ENCODE data around the gene BNIP5. TPM values are rescaled to one million over a fixed set of nuclear protein-coding genes. Genes with fewer than 3 reads are reported as not detected.

BNIP5 gene
- total RNA-seq, 2 experiments from 2014 or later, result not detected

- intact Hi-C loops (cut with micrococcal nuclease; ENCODE audit: unreplicated experiment), result no loop called here
- no peak overlapping the region for H3K4me3 ChIP-seq (ENCODE audit: low read depth, low read length, poor library complexity, severe bottlenecking)
- POLR2A ChIA-PET, result interaction anchor here (0.6 kb wide), 1 partner anchor 1535 kb away, joined by 3 read pairs; no protein-coding TSS in a partner anchor
- H3K9me3 ChIP-seq (ENCODE audit: low read length), result no peaks in the 10 kb centered on the region
- H3K27ac ChIP-seq (ENCODE audit: low read depth, low read length, poor library complexity, severe bottlenecking), result no peak overlapping the region
- DNase-seq (ENCODE audit: low spot score), result no peak
- TF ChIP-seq EZH2phosphoT487 (IDR thresholded peaks at IDR 0.05; ENCODE audit: borderline replicate concordance, low read depth, low read length), result no peak
- TF ChIP-seq CTCF (conservative IDR thresholded peaks at IDR 0.05; ENCODE audit: low read length), result no peak
- H3K36me3 ChIP-seq (ENCODE audit: insufficient read depth, low read length), result no peaks in the 10 kb centered on the region
- peak overlapping the region; percentile 19; the same call in 1 of the 2 replicates for H3K4me2 ChIP-seq (ENCODE audit: low read length)
- H2AFZ ChIP-seq (ENCODE audit: low read length), result peak overlapping the region; percentile 52
- no peaks in the 10 kb centered on the region for H3K9me2 ChIP-seq (ENCODE audit: insufficient read depth, low read length)
- no TSS peak for BruUV-seq (replicated peaks)
- peaks cover 7% of the 10 kb centered on the region for H3K4me1 ChIP-seq (ENCODE audit: insufficient read depth, low read length, poor library complexity, severe bottlenecking)
- no peaks in the 10 kb centered on the region for H4K20me1 ChIP-seq (ENCODE audit: insufficient read depth, low read length)
- H3K79me2 ChIP-seq (ENCODE audit: insufficient read depth, low read depth, low read length), result no peaks in the 10 kb centered on the region
- CTCF ChIA-PET (ENCODE audit: unreplicated experiment), result no interaction called here
Measured at GRCh38 chr6:36383606-36384005, 46.9 kb upstream of the BNIP5 start.

GRCh38 chr6:36382976-36383375 lies 46.3 kb upstream of the BNIP5 start:
- no peaks in the 10 kb centered on the region for H3K9me3 ChIP-seq (ENCODE audit: low read length)
- H3K9me2 ChIP-seq (ENCODE audit: insufficient read depth, low read length), result no peaks in the 10 kb centered on the region
- H2AFZ ChIP-seq (ENCODE audit: low read length), result peak overlapping the region; percentile 52
- no peak for DNase-seq (ENCODE audit: low spot score)
- POLR2A ChIA-PET, result interaction anchor here (0.5 to 0.7 kb wide), 3 partner anchors 279 to 1734 kb away, joined by 3 to 4 read pairs (median 3); no protein-coding TSS in a partner anchor
- H3K36me3 ChIP-seq (ENCODE audit: insufficient read depth, low read length), result no peaks in the 10 kb centered on the region
- H4K20me1 ChIP-seq (ENCODE audit: insufficient read depth, low read length), result no peaks in the 10 kb centered on the region
- no peak overlapping the region for H3K27ac ChIP-seq (ENCODE audit: low read depth, low read length, poor library complexity, severe bottlenecking)
- peaks cover 10% of the 10 kb centered on the region for H3K4me1 ChIP-seq (ENCODE audit: insufficient read depth, low read length, poor library complexity, severe bottlenecking)
- H3K4me3 ChIP-seq (ENCODE audit: low read depth, low read length, poor library complexity, severe bottlenecking), result no peak overlapping the region
- H3K4me2 ChIP-seq (ENCODE audit: low read length), result peak overlapping the region; percentile 19; the same call in 1 of the 2 replicates
- TF ChIP-seq CTCF (conservative IDR thresholded peaks at IDR 0.05; ENCODE audit: low read length), result no peak
- TF ChIP-seq EZH2phosphoT487 (IDR thresholded peaks at IDR 0.05; ENCODE audit: borderline replicate concordance, low read depth, low read length), result no peak
- BruUV-seq (replicated peaks), result no TSS peak
- H3K79me2 ChIP-seq (ENCODE audit: insufficient read depth, low read depth, low read length), result no peaks in the 10 kb centered on the region
- intact Hi-C loops (cut with micrococcal nuclease; ENCODE audit: unreplicated experiment), result no loop called here
- CTCF ChIA-PET (ENCODE audit: unreplicated experiment), result interaction anchor here (0.6 kb wide), 1 partner anchor 40 kb away, joined by 3 read pairs; no protein-coding TSS in a partner anchor
